A673 (cell line): Measurements from ENCODE around the gene XRCC6.

ENCODE experiments used
- EZH2 ChIP-seq: fragments of 200-600 bp; sonication (generic); IDR thresholded peaks from 2 replicates; pipeline ENCODE4 v1.6.1; 2017; ENCODE audit warnings: borderline replicate concordance, low read depth, mild to moderate bottlenecking, mixed read lengths, antibody characterized with exemption, low read length; ENCODE audit not compliant: poor library complexity, severe bottlenecking
- TF ChIP-seq, protein P1 (sequence below): fragments of 300-800, 200-600 bp; sonication (generic); conservative IDR thresholded peaks from 2 replicates; pipeline ENCODE4 v1.5.1; 2017; ENCODE audit warnings: low read depth, mild to moderate bottlenecking, antibody characterized with exemption, low read length, moderate library complexity, mixed read lengths

DNA sequence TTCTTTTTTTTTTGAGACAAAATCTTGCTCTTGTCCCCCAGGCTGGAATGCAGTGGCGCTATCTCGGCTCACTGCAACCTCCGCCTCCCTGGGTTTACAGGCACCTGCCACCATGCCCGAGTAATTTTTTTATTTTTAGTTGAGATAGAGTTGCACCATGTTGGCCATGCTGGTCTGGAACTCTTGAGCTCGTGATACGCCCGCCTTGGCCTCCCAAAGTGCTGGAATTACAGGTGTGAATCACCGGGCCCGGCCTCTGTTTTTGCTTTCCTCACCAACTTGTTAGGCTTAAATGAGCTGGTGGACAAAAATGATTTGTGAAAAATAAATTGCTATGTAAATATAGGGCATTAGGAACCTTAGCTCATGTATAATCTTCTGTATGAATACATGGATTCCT, 81.7 kb downstream of the XRCC6 start:
- TF ChIP-seq, protein P1, sequence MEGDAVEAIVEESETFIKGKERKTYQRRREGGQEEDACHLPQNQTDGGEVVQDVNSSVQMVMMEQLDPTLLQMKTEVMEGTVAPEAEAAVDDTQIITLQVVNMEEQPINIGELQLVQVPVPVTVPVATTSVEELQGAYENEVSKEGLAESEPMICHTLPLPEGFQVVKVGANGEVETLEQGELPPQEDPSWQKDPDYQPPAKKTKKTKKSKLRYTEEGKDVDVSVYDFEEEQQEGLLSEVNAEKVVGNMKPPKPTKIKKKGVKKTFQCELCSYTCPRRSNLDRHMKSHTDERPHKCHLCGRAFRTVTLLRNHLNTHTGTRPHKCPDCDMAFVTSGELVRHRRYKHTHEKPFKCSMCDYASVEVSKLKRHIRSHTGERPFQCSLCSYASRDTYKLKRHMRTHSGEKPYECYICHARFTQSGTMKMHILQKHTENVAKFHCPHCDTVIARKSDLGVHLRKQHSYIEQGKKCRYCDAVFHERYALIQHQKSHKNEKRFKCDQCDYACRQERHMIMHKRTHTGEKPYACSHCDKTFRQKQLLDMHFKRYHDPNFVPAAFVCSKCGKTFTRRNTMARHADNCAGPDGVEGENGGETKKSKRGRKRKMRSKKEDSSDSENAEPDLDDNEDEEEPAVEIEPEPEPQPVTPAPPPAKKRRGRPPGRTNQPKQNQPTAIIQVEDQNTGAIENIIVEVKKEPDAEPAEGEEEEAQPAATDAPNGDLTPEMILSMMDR: no peak
- TF ChIP-seq EZH2: no peak
